Upper lobe of left lung (tissue), 6 donors: Measurements from ENCODE around the gene SAE1. TPM values are rescaled to one million over a fixed set of nuclear protein-coding genes. Genes with fewer than 3 reads are reported as not detected.

ENCODE experiments used
- ATAC-seq, 2 donors: fragments of 200-7000 bp; cut with Tn5 transposase; one replicate each; pipeline ENCODE4 v1.9.1; 2022; ENCODE audit warnings: mild to moderate bottlenecking in 2 of 2, moderate library complexity in 2 of 2; ENCODE audit not compliant: low FRiP score in 2 of 2
- DNase-seq, 2 donors: peaks; one replicate each; pipeline ENCODE4 v3.0.0-alpha.2; 2019 to 2020
- H3K27ac ChIP-seq, 4 donors: fragments of 200-600 bp; sonication (generic); one replicate each; pipeline ENCODE4 v1.5.1; 2016 to 2019
- H3K27me3 ChIP-seq, 4 donors: fragments of 200-600 bp; sonication (generic); one replicate each; pipeline ENCODE4 v1.5.1; 2017 to 2019
- H3K36me3 ChIP-seq, 4 donors: fragments of 200-600 bp; sonication (generic); one replicate each; pipeline ENCODE4 v1.5.1; 2016 to 2019
- H3K4me1 ChIP-seq, 4 donors: fragments of 200-600 bp; sonication (generic); one replicate each; pipeline ENCODE4 v1.5.1; 2018 to 2019
- H3K4me3 ChIP-seq, 4 donors: fragments of 200-600 bp; sonication (generic); one replicate each; pipeline ENCODE4 v1.5.1; 2017 to 2019; ENCODE audit warnings: mild to moderate bottlenecking in 2 of 4, moderate library complexity in 1 of 4
- H3K9me3 ChIP-seq, 4 donors: fragments of 200-600 bp; sonication (generic); one replicate each; pipeline ENCODE4 v1.5.1; 2018 to 2019
- CTCF ChIP-seq, 6 experiments: fragments of 450-650 bp in 4 of 6; fragments of 200-600 bp in 2 of 6; sonication (generic) in 2 of 6; IDR thresholded peaks; one replicate each; pipeline ENCODE4 v1.5.1; 2016 to 2019; ENCODE audit warnings: antibody characterized with exemption in 6 of 6
- EP300 ChIP-seq, 4 donors: sonication (generic); formaldehyde crosslinking; IDR thresholded peaks; one replicate each; pipeline ENCODE4 v1.5.1; 2017; ENCODE audit warnings: antibody characterized with exemption in 4 of 4, control low read depth in 2 of 4
- POLR2A ChIP-seq, 4 donors: fragments of 450-650 bp; IDR thresholded peaks; one replicate each; pipeline ENCODE4 v1.5.1; 2016 to 2017; ENCODE audit warnings: antibody characterized with exemption in 4 of 4, mild to moderate bottlenecking in 2 of 4
- POLR2AphosphoS5 ChIP-seq, 2 donors: sonication (generic); formaldehyde crosslinking; IDR thresholded peaks; one replicate each; pipeline ENCODE4 v1.5.1; 2017; ENCODE audit warnings: antibody characterized with exemption in 2 of 2
- WGBS, 2 donors: methylation state at CpG; one replicate each; pipeline ENCODE4 v1.1.5; 2017 to 2018; 5-methylcytosine and 5-hydroxymethylcytosine counted together
- total RNA-seq, 6 donors: library from RNA; depleted of rRNA in 4 of 6; stranded (reverse); fragments of >200 nt in 4 of 6; gene quantifications; one replicate each; pipeline versions ENCODE4 v1.1.0 to v1.2.1, GENCODE V29; 2016 to 2021
- donor health status: DM: no; HTN: no; CAD: no; lungs with moderate emphysema.
- donor health status: DM: no; HTN: yes; CAD: no; lungs with severe emphysema.

Gene SAE1
- total RNA-seq, 6 donors from 2014 or later: 31.1 to 61.2 (median 55.3) TPM

GRCh38 chr19:47146920-47147319 is 16.3 kb downstream of the SAE1 start:
- no peak for DNase-seq
- no peaks in the 10 kb centered on the region for H3K9me3 ChIP-seq
- no peak for TF ChIP-seq POLR2A (IDR thresholded peaks at IDR 0.05)
- TF ChIP-seq EP300 (IDR thresholded peaks at IDR 0.05): no peak
- TF ChIP-seq POLR2AphosphoS5 (IDR thresholded peaks at IDR 0.05): no peak
- no peak for TF ChIP-seq CTCF (IDR thresholded peaks at IDR 0.05)
- H3K4me1 ChIP-seq: peaks cover 5 to 15% (median 8%) of the 10 kb centered on the region in 4 donors
- no peak overlapping the region for H3K4me3 ChIP-seq
- no peak overlapping the region for H3K27ac ChIP-seq
- no peak for ATAC-seq
- peaks cover 0 to 71% (median 39%) of the 10 kb centered on the region in 4 donors for H3K36me3 ChIP-seq
- no peaks in the 10 kb centered on the region for H3K27me3 ChIP-seq
- 85 to 92% methylated on average over 2 of the region's 2 CpGs for WGBS, 2 donors

- H3K27me3 ChIP-seq: no peaks in the 10 kb centered on the region
- H3K27ac ChIP-seq: peak overlapping the region in 1 of 4 donors; percentile 2
- no peaks in the 10 kb centered on the region for H3K9me3 ChIP-seq
- ATAC-seq: no peak
- no peak overlapping the region for H3K4me3 ChIP-seq
- 72 to 73% methylated on average over 3 of the region's 3 CpGs for WGBS, 2 donors
- no peak for DNase-seq
- H3K4me1 ChIP-seq: peaks cover 13 to 35% (median 22%) of the 10 kb centered on the region in 4 donors
- peaks cover 0 to 83% (median 26%) of the 10 kb centered on the region in 4 donors for H3K36me3 ChIP-seq
- no peak for TF ChIP-seq CTCF (IDR thresholded peaks at IDR 0.05)
- no peak for TF ChIP-seq POLR2AphosphoS5 (IDR thresholded peaks at IDR 0.05)
- no peak for TF ChIP-seq EP300 (IDR thresholded peaks at IDR 0.05)
- TF ChIP-seq POLR2A (IDR thresholded peaks at IDR 0.05): no peak
Measured at GRCh38 chr19:47151627-47152026, 21.0 kb downstream of the SAE1 start.

- TF ChIP-seq EP300 (IDR thresholded peaks at IDR 0.05) (no peak), POLR2AphosphoS5 (IDR thresholded peaks at IDR 0.05) (no peak), CTCF (IDR thresholded peaks at IDR 0.05) (no peak), POLR2A (IDR thresholded peaks at IDR 0.05) (no peak)
- Histone ChIP-seq H3K27ac (peak overlapping the region in 1 of 4 donors; percentile 40), H3K4me3 (no peak overlapping the region), H3K36me3 (peaks cover 0 to 81% (median 24%) of the 10 kb centered on the region in 4 donors), H3K4me1 (peaks cover 18 to 41% (median 28%) of the 10 kb centered on the region in 4 donors), H3K9me3 (no peaks in the 10 kb centered on the region), H3K27me3 (no peaks in the 10 kb centered on the region)
- ATAC-seq (no peak), DNase-seq (no peak)
- WGBS, 2 donors: 47 to 73% methylated on average over 1 of the region's 1 CpG
Measured at GRCh38 chr19:47152205-47152604, 21.6 kb downstream of the SAE1 start.

- 65 to 71% methylated on average over 2 of the region's 2 CpGs for WGBS, 2 donors
- Histone ChIP-seq H3K4me1 (peaks cover 23 to 45% (median 32%) of the 10 kb centered on the region in 4 donors), H3K4me3 (no peak overlapping the region), H3K27ac (peak overlapping the region in 1 of 4 donors; percentile 41), H3K27me3 (no peaks in the 10 kb centered on the region), H3K36me3 (peaks cover 0 to 81% (median 24%) of the 10 kb centered on the region in 4 donors), H3K9me3 (no peaks in the 10 kb centered on the region)
- TF ChIP-seq POLR2AphosphoS5 (IDR thresholded peaks at IDR 0.05): no peak
- no peak for TF ChIP-seq EP300 (IDR thresholded peaks at IDR 0.05)
- no peak for TF ChIP-seq CTCF (IDR thresholded peaks at IDR 0.05)
- TF ChIP-seq POLR2A (IDR thresholded peaks at IDR 0.05): no peak
- ATAC-seq: no peak
- no peak for DNase-seq
Measured at GRCh38 chr19:47152632-47153031, 22.0 kb downstream of the SAE1 start.

- TF ChIP-seq CTCF (IDR thresholded peaks at IDR 0.05) (no peak), EP300 (IDR thresholded peaks at IDR 0.05) (no peak), POLR2A (IDR thresholded peaks at IDR 0.05) (no peak), POLR2AphosphoS5 (IDR thresholded peaks at IDR 0.05) (no peak)
- ATAC-seq: no peak
- H3K27ac ChIP-seq: peak overlapping the region in 2 of 4 donors; percentile 1 to 41
- WGBS, 2 donors: 83 to 96% methylated on average over 2 of the region's 2 CpGs
- no peaks in the 10 kb centered on the region for H3K27me3 ChIP-seq
- H3K9me3 ChIP-seq: no peaks in the 10 kb centered on the region
- DNase-seq: no peak
- no peak overlapping the region for H3K4me3 ChIP-seq
- peaks cover 29 to 52% (median 38%) of the 10 kb centered on the region in 4 donors for H3K4me1 ChIP-seq
- H3K36me3 ChIP-seq: peaks cover 0 to 77% (median 24%) of the 10 kb centered on the region in 4 donors
Measured at GRCh38 chr19:47153266-47153665, 22.6 kb downstream of the SAE1 start.
